ENCODE results near the gene ANXA6. TPM values are rescaled to one million over a fixed set of nuclear protein-coding genes. Genes with fewer than 3 reads are reported as not detected.

The ANXA6 gene
- total and polyA plus RNA-seq, 9 of the 15 experiments (the other 6 are each of a cell fraction or from before 2014, with no cell fraction given): 0.70 to 13.2 (median 8.3) TPM

GRCh38 chr5:151138114-151138513, 19.5 kb downstream of the ANXA6 start:
- no peak overlapping the region for H2AFZ ChIP-seq (ENCODE audit: low read depth, low read length)
- intact Hi-C loops (cut with micrococcal nuclease): no loop called here
- in situ Hi-C loops (cut with MboI): no loop called here
- no peak for FAIRE-seq
- no peak for ATAC-seq
- ChIA-PET CTCF (ENCODE audit: low intra/inter-chr PET ratio) (no interaction called here), POLR2A (no interaction called here)
- H3K9me1 ChIP-seq (ENCODE audit: control insufficient read depth, insufficient read depth, low read length): no peaks in the 10 kb centered on the region
- H3K9ac ChIP-seq (ENCODE audit: insufficient read depth in 1 of 2, low read depth in 2 of 2, low read length in 2 of 2): no peak overlapping the region
- H3K79me2 ChIP-seq (ENCODE audit: control insufficient read depth, insufficient read depth, low read length): no peaks in the 10 kb centered on the region
- H3K4me1 ChIP-seq (replicated peaks in 1 of 2; ENCODE audit: control insufficient read depth in 2 of 2, insufficient read depth in 2 of 2, low read length in 2 of 2): no peaks in the 10 kb centered on the region
- H3K36me3 ChIP-seq (ENCODE audit: control insufficient read depth, insufficient read depth, low read length): no peaks in the 10 kb centered on the region
- no peak overlapping the region for H3K4me3 ChIP-seq
- H3K27me3 ChIP-seq (ENCODE audit: control insufficient read depth in 2 of 2, insufficient read depth in 2 of 2, low read length in 2 of 2): peaks cover 12 to 50% of the 10 kb centered on the region in 2 experiments; a peak in 3 of 5 replicates
- no TSS peak for BruUV-seq (replicated peaks)
- no peak for DNase-seq (ENCODE audit: extremely low read depth in 1 of 4, low spot score in 3 of 4)
- no peak overlapping the region for H3K4me2 ChIP-seq (ENCODE audit: insufficient read depth, low read length)
- no peaks in the 10 kb centered on the region for H3K9me3 ChIP-seq (replicated peaks; ENCODE audit: control insufficient read depth, insufficient read depth, low read depth, low read length)
- TF ChIP-seq PHF21A (IDR thresholded peaks at IDR 0.05; ENCODE audit: borderline replicate concordance, low read depth) (no peak), ZNF282 (CRISPR knock-in tag; IDR thresholded peaks at IDR 0.05) (no peak), ZNF124 (CRISPR knock-in tag; IDR thresholded peaks at IDR 0.05) (no peak), KLF16 (IDR thresholded peaks at IDR 0.05) (no peak), FOS (IDR thresholded peaks at IDR 0.05; ENCODE audit: extremely low read depth, insufficient read length) (no peak), SMAD4 (CRISPR knock-in tag; conservative IDR thresholded peaks at IDR 0.05) (no peak), HDAC6 (IDR thresholded peaks at IDR 0.05; ENCODE audit: low read depth, low read length) (no peak), KLF6 (CRISPR knock-in tag; IDR thresholded peaks at IDR 0.05; ENCODE audit: borderline replicate concordance) (no peak), SLC30A9 (CRISPR knock-in tag; IDR thresholded peaks at IDR 0.05) (no peak)
- TF ChIP-seq, protein P1, sequence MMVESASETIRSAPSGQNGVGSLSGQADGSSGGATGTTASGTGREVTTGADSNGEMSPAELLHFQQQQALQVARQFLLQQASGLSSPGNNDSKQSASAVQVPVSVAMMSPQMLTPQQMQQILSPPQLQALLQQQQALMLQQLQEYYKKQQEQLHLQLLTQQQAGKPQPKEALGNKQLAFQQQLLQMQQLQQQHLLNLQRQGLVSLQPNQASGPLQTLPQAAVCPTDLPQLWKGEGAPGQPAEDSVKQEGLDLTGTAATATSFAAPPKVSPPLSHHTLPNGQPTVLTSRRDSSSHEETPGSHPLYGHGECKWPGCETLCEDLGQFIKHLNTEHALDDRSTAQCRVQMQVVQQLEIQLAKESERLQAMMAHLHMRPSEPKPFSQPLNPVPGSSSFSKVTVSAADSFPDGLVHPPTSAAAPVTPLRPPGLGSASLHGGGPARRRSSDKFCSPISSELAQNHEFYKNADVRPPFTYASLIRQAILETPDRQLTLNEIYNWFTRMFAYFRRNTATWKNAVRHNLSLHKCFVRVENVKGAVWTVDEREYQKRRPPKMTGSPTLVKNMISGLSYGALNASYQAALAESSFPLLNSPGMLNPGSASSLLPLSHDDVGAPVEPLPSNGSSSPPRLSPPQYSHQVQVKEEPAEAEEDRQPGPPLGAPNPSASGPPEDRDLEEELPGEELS (CRISPR knock-in tag; IDR thresholded peaks at IDR 0.05; ENCODE audit: borderline replicate concordance): no peak
- TF ChIP-seq, protein P2, sequence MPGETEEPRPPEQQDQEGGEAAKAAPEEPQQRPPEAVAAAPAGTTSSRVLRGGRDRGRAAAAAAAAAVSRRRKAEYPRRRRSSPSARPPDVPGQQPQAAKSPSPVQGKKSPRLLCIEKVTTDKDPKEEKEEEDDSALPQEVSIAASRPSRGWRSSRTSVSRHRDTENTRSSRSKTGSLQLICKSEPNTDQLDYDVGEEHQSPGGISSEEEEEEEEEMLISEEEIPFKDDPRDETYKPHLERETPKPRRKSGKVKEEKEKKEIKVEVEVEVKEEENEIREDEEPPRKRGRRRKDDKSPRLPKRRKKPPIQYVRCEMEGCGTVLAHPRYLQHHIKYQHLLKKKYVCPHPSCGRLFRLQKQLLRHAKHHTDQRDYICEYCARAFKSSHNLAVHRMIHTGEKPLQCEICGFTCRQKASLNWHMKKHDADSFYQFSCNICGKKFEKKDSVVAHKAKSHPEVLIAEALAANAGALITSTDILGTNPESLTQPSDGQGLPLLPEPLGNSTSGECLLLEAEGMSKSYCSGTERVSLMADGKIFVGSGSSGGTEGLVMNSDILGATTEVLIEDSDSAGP (CRISPR knock-in tag; IDR thresholded peaks at IDR 0.05): no peak
- H3K27ac ChIP-seq (ENCODE audit: extremely low read depth, low read depth, low read length): no peak overlapping the region
- 10% methylated on average over 1 of the region's 1 CpG for WGBS (ENCODE audit: insufficient coverage, low coverage, missing lambda C conversion rate)
- H4K20me1 ChIP-seq (replicated peaks; ENCODE audit: control insufficient read depth, insufficient read depth, low read length): no peaks in the 10 kb centered on the region; the same call in 1 of the 2 replicates
